ENCODE measurements around the gene SKOR2. TPM values are rescaled to one million over a fixed set of nuclear protein-coding genes. Genes with fewer than 3 reads are reported as not detected.

SKOR2 gene
- polyA plus RNA-seq (ENCODE audit: insufficient read depth in 1 of 5, insufficient read length in 5 of 5, low replicate concordance in 1 of 5) = under 1 TPM in 1 of 5 donors, not detected in 4; 0.06 TPM
- long read RNA-seq, donor 1 = 0 reads
- long read RNA-seq, donor 2 = 0 reads
- long read RNA-seq, donor 3 = 0 reads
- long read RNA-seq, donor 4 = 0 reads
- long read RNA-seq, donor 5 = 0 reads
- long read RNA-seq, donor 6 = 0 reads
- long read RNA-seq, donor 7 = 0 reads
- long read RNA-seq, donor 8 = 0 reads

GRCh38 chr18:47251289-47252120 is at the start of gene SKOR2:
Gene SKOR2, minus strand, starts transcription at chr18:47251660. Its CDS starts 2,477 bp downstream, at chr18:47249183.
- no peak for DNase-seq

GRCh38 chr18:47296462-47296861 is 45.0 kb upstream of the SKOR2 start:
- no peak for DNase-seq

GRCh38 chr18:47294801-47295200 is 43.3 kb upstream of the SKOR2 start:
- DNase-seq = no peak

- no peak for DNase-seq
Measured at GRCh38 chr18:47288741-47289140, 37.3 kb upstream of the SKOR2 start.

- no peak for DNase-seq
Measured at GRCh38 chr18:47287911-47288585, 36.6 kb upstream of the SKOR2 start.

- DNase-seq = no peak
Measured at GRCh38 chr18:47286776-47287410, 35.4 kb upstream of the SKOR2 start.

GRCh38 chr18:47285456-47285855 is 34.0 kb upstream of the SKOR2 start:
- DNase-seq = no peak

- no peak for DNase-seq
Measured at GRCh38 chr18:47284721-47285395, 33.4 kb upstream of the SKOR2 start.

GRCh38 chr18:47283476-47283875 is 32.0 kb upstream of the SKOR2 start:
- DNase-seq = no peak

- DNase-seq = no peak
Measured at GRCh38 chr18:47280121-47280520, 28.7 kb upstream of the SKOR2 start.

GRCh38 chr18:47274961-47275360 is 23.5 kb upstream of the SKOR2 start:
- DNase-seq = no peak

GRCh38 chr18:47265197-47265596 is 13.7 kb upstream of the SKOR2 start:
- DNase-seq = no peak

GRCh38 chr18:47264308-47264700 is 12.8 kb upstream of the SKOR2 start:
- DNase-seq = no peak

GRCh38 chr18:47263430-47264307 is 12.2 kb upstream of the SKOR2 start:
- DNase-seq = no peak

GRCh38 chr18:47263150-47263429 is 11.6 kb upstream of the SKOR2 start:
- DNase-seq = no peak

GRCh38 chr18:47262301-47263149 is 11.1 kb upstream of the SKOR2 start:
- DNase-seq = no peak

GRCh38 chr18:47261902-47262300 is 10.4 kb upstream of the SKOR2 start:
- no peak for DNase-seq

- no peak for DNase-seq
Measured at GRCh38 chr18:47260924-47261701, 9.7 kb upstream of the SKOR2 start.
